A549 (cell line): Measurements from ENCODE around the gene TMEM179B. TPM values are rescaled to one million over a fixed set of nuclear protein-coding genes. Genes with fewer than 3 reads are reported as not detected.

Source experiments
- ATAC-seq, 2 experiments: fragments of 200-7000 bp in 1 of 2; fragments of >200 bp in 1 of 2; cut with Nextera tagmentation in 1 of 2; cut with Tn5 transposase in 1 of 2; 3 replicates each; pipeline versions ENCODE4 v1.8.0 to v1.9.1; 2018 to 2020; ENCODE audit warnings: mild to moderate bottlenecking in 1 of 2, moderate library complexity in 1 of 2
- CTCF ChIA-PET: fragments of 300-600 bp; sonication (Branson Sonifier 250); formaldehyde crosslinking; extraction: SDS; loops from one replicate; lab custom pipeline; 2021; ENCODE audit warnings: antibody characterized with exemption, inconsistent platforms; lab: Yijun Ruan, JAX
- POLR2A ChIA-PET: fragments of 350-600 bp; formaldehyde crosslinking; extraction: SDS; loops from one replicate; lab custom pipeline; 2021; ENCODE audit warnings: antibody characterized with exemption, inconsistent platforms; lab: Yijun Ruan, JAX
- DNase-seq, 2 experiments: peaks; one replicate each; pipeline versions ENCODE4 v3.0.0 to v3.0.0-alpha.2; 2011 to 2016; ENCODE audit warnings: low read depth in 1 of 2, low spot score in 1 of 2
- FAIRE-seq: peaks from 2 replicates; lab custom pipeline; 2011; peaks lifted over from hg19 to GRCh38; lab: Jason Lieb, UNC
- H3K27ac ChIP-seq, 2 experiments: fragments of >200 bp; sonication (Bioruptor Twin); formaldehyde crosslinking; 3 replicates each; pipeline ENCODE4 v1.5.1; 2016 to 2017
- H3K4me1 ChIP-seq: fragments of >200 bp; sonication (Bioruptor Twin); formaldehyde crosslinking; 3 replicates; pipeline ENCODE4 v1.6.1; 2016
- H3K4me2 ChIP-seq: fragments of >200 bp; sonication (Bioruptor Twin); formaldehyde crosslinking; 3 replicates; pipeline ENCODE4 v1.6.1; 2016
- H3K4me3 ChIP-seq: fragments of >200 bp; sonication (Bioruptor Twin); formaldehyde crosslinking; 3 replicates; pipeline ENCODE4 v1.5.1; 2016
- H3K9me3 ChIP-seq: fragments of >200 bp; sonication (Bioruptor Twin); formaldehyde crosslinking; 3 replicates; pipeline ENCODE4 v1.6.1; 2016
- BHLHE40 ChIP-seq: IDR thresholded peaks from 2 replicates; pipeline ENCODE4 v1.6.1; 2012; ENCODE audit warnings: low read depth, low read length, inconsistent platforms
- CEBPB ChIP-seq, 2 experiments: fragments of >200 bp in 1 of 2; sonication (Bioruptor Twin) in 1 of 2; formaldehyde crosslinking in 1 of 2; IDR thresholded peaks; 2 replicates each; pipeline ENCODE4 v1.6.1; 2012 to 2016
- CHD2 ChIP-seq: fragments of 150-350 bp; IDR thresholded peaks from 2 replicates; pipeline ENCODE4 v1.6.1; 2014; ENCODE audit warnings: low read length; ENCODE audit not compliant: partially characterized antibody
- EHMT2 ChIP-seq: fragments of 200-600 bp; sonication (generic); IDR thresholded peaks from 2 replicates; pipeline ENCODE4 v1.6.1; 2016; ENCODE audit warnings: antibody characterized with exemption, low read depth, mild to moderate bottlenecking, moderate library complexity
- ESRRA ChIP-seq: fragments of 150-350 bp; IDR thresholded peaks from 2 replicates; pipeline ENCODE4 v1.6.1; 2014; ENCODE audit warnings: mild to moderate bottlenecking, low read length, borderline replicate concordance
- FOSB ChIP-seq: fragments of 250-450 bp; sonication (Bioruptor Pico); IDR thresholded peaks from 2 replicates; pipeline ENCODE4 v1.5.0; 2020; ENCODE audit warnings: mild to moderate bottlenecking, moderate library complexity
- FOSL2 ChIP-seq, 2 experiments: fragments of 450-650 bp in 1 of 2; fragments of >200 bp in 1 of 2; sonication (Bioruptor Twin) in 1 of 2; formaldehyde crosslinking; IDR thresholded peaks; 2 replicates each; pipeline versions ENCODE4 v1.5.0 to v1.6.1; 2016 to 2020; ENCODE audit warnings: mild to moderate bottlenecking in 1 of 2, moderate library complexity in 1 of 2
- GATA3 ChIP-seq: IDR thresholded peaks from 2 replicates; pipeline ENCODE4 v1.6.1; 2012; ENCODE audit warnings: borderline replicate concordance
- HDAC2 ChIP-seq: fragments of 200-600 bp; sonication (generic); IDR thresholded peaks from 2 replicates; pipeline ENCODE4 v1.6.1; 2016
- HOXA7 ChIP-seq: fragments of 250-450 bp; sonication (Bioruptor Pico); IDR thresholded peaks from 2 replicates; pipeline ENCODE4 v1.5.0; 2020; ENCODE audit warnings: mild to moderate bottlenecking, moderate library complexity
- JUN ChIP-seq, 2 experiments: fragments of >200 bp; sonication (Bioruptor Twin); formaldehyde crosslinking; IDR thresholded peaks; 2 replicates in 1 of 2; 3 replicates in 1 of 2; pipeline ENCODE4 v1.6.1; 2016 to 2017
- JUNB ChIP-seq: fragments of >200 bp; sonication (Bioruptor Twin); formaldehyde crosslinking; IDR thresholded peaks from 2 replicates; pipeline ENCODE4 v1.6.1; 2016
- KDM5A ChIP-seq: fragments of 200-600 bp; sonication (generic); IDR thresholded peaks from 2 replicates; pipeline ENCODE4 v1.6.1; 2016; ENCODE audit warnings: antibody characterized with exemption, mild to moderate bottlenecking
- MAFK ChIP-seq: fragments of 450-650 bp; IDR thresholded peaks from 2 replicates; pipeline ENCODE4 v1.6.1; 2014; ENCODE audit not compliant: partially characterized antibody
- MAZ ChIP-seq: fragments of 150-350 bp; IDR thresholded peaks from 2 replicates; pipeline ENCODE4 v1.6.1; 2014; ENCODE audit warnings: antibody characterized with exemption, low read depth, low read length, borderline replicate concordance
- MYC ChIP-seq: IDR thresholded peaks from 2 replicates; pipeline ENCODE4 v1.6.1; 2012; ENCODE audit warnings: mild to moderate bottlenecking, inconsistent platforms, low read length, improper control_type of control experiment, borderline replicate concordance
- PHF8 ChIP-seq: fragments of 200-600 bp; sonication (generic); IDR thresholded peaks from 2 replicates; pipeline ENCODE4 v1.6.1; 2016; ENCODE audit warnings: low read depth, mild to moderate bottlenecking, antibody characterized with exemption, moderate library complexity, borderline replicate concordance
- POLR2A ChIP-seq: IDR thresholded peaks from 2 replicates; pipeline ENCODE4 v1.6.1; 2012; ENCODE audit warnings: mild to moderate bottlenecking, low read length
- POLR2AphosphoS2 ChIP-seq: conservative IDR thresholded peaks from 2 replicates; pipeline ENCODE4 v1.6.1; 2012; ENCODE audit warnings: low read length, improper control_type of control experiment, inconsistent platforms
- RAD21 ChIP-seq, 2 experiments: fragments of >200 bp in 1 of 2; sonication (Bioruptor Twin) in 1 of 2; formaldehyde crosslinking in 1 of 2; IDR thresholded peaks in 1 of 2; conservative IDR thresholded peaks in 1 of 2; 2 replicates in 1 of 2; 3 replicates in 1 of 2; pipeline ENCODE4 v1.6.1; 2012 to 2018; ENCODE audit warnings: inconsistent platforms in 1 of 2
- RFX5 ChIP-seq: fragments of 450-650 bp; IDR thresholded peaks from 2 replicates; pipeline ENCODE4 v1.7.1; 2014; ENCODE audit warnings: antibody characterized with exemption, mild to moderate bottlenecking, moderate library complexity
- RNF2 ChIP-seq: fragments of 200-600 bp; sonication (generic); IDR thresholded peaks from 2 replicates; pipeline ENCODE4 v1.6.1; 2016; ENCODE audit warnings: low read depth, mild to moderate bottlenecking, antibody characterized with exemption, moderate library complexity, borderline replicate concordance
- TFCP2L1 ChIP-seq: fragments of 250-450 bp; sonication (Bioruptor Pico); IDR thresholded peaks from 2 replicates; pipeline ENCODE4 v1.5.0; 2021; ENCODE audit warnings: mild to moderate bottlenecking
- TP53 ChIP-seq: fragments of 250-450 bp; sonication (Bioruptor Pico); IDR thresholded peaks from 2 replicates; pipeline ENCODE4 v1.5.0; 2021; ENCODE audit warnings: mild to moderate bottlenecking, moderate library complexity
- ZFP36 ChIP-seq: fragments of 450-650 bp; IDR thresholded peaks from 2 replicates; pipeline ENCODE4 v1.6.1; 2014; ENCODE audit warnings: borderline replicate concordance; ENCODE audit not compliant: partially characterized antibody
- ZSCAN20 ChIP-seq: fragments of 250-450 bp; sonication (Bioruptor Pico); IDR thresholded peaks from 2 replicates; pipeline ENCODE4 v1.8.0; 2022; ENCODE audit warnings: mild to moderate bottlenecking, moderate library complexity
- WGBS: methylation state at CpG from one replicate; pipeline ENCODE4 v1.1.6; 2017; ENCODE audit errors: missing lambda C conversion rate; 5-methylcytosine and 5-hydroxymethylcytosine counted together
- polyA plus RNA-seq, 4 experiments: library from polyadenylated mRNA; depleted of rRNA in 3 of 4; stranded (reverse); fragments of >200 nt; fragmentation: RNase III in 1 of 4; extraction: RNeasy Plus Mini Kit Qiagen cat#74134 plus additional on column Dnase treatment in 1 of 4; gene quantifications; 2 replicates in 3 of 4; 3 replicates in 1 of 4; pipeline ENCODE4 v1.2.3, GENCODE V29; 2011 to 2017
- TF ChIP-seq, protein P1 (sequence below): fragments of 250-450 bp; sonication (Bioruptor Pico); IDR thresholded peaks from 2 replicates; pipeline ENCODE4 v1.5.0; 2020; ENCODE audit warnings: low read depth, mild to moderate bottlenecking, moderate library complexity
- TF ChIP-seq, protein P2 (sequence below): fragments of >200 bp; sonication (Bioruptor Twin); formaldehyde crosslinking; IDR thresholded peaks from 3 replicates; pipeline ENCODE4 v1.6.1; 2016
- TF ChIP-seq, protein P3 (sequence below): IDR thresholded peaks from 2 replicates; pipeline ENCODE4 v1.6.1; 2012
- TF ChIP-seq, protein P4 (sequence below): fragments of >200 bp; sonication (Bioruptor Twin); formaldehyde crosslinking; IDR thresholded peaks from 3 replicates; pipeline ENCODE4 v1.5.1; 2016
- TF ChIP-seq, protein P5 (sequence below): IDR thresholded peaks from 2 replicates; pipeline ENCODE4 v1.6.1; 2012

The TMEM179B gene
- polyA plus RNA-seq, 2 of the 4 experiments (the other 2 are of a cell fraction) = 62.8 to 64.7 TPM

DNA sequence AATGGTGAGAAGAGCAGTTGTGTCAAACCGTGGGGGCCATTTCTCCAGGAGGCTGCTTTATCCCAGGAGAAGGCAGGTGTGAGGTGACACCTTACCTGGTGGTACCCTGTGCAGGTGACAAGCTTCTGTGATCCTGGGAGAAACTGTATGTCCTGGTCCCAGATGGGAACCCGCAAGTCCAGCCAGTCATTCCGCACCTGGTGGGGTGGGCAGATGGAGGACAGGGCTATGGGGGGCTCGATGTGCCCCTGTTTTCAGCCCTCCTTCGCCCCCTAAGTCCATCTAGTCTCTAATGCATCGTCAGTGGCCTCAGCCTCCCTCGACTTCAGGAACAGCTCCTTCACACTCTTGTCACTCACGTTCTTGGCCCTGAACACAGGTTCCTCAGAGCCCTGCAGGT, 48.1 kb downstream of the TMEM179B start:
- no peak for ATAC-seq
- no peak overlapping the region for H3K27ac ChIP-seq
- TF ChIP-seq TP53 (CRISPR knock-in tag) (no peak), CEBPB (IDR thresholded peaks at IDR 0.05) (no peak), RFX5 (no peak)
- TF ChIP-seq, all 56 proteins: peak for 0
- 84% methylated on average over 8 of the region's 8 CpGs for WGBS
- peaks cover 25% of the 10 kb centered on the region for H3K4me1 ChIP-seq
- DNase-seq (no peak), FAIRE-seq (no peak)
- no peaks in the 10 kb centered on the region for H3K9me3 ChIP-seq
- no peak overlapping the region for H3K4me3 ChIP-seq
- ChIA-PET CTCF (interaction anchor here (0.6 to 2.0 kb wide), 4 partner anchors 20 to 225 kb away, joined by 3 to 8 read pairs (median 4); partner anchors contain the start of gene TMEM179B), POLR2A (no interaction called here)
- no peak overlapping the region for H3K4me2 ChIP-seq

DNA sequence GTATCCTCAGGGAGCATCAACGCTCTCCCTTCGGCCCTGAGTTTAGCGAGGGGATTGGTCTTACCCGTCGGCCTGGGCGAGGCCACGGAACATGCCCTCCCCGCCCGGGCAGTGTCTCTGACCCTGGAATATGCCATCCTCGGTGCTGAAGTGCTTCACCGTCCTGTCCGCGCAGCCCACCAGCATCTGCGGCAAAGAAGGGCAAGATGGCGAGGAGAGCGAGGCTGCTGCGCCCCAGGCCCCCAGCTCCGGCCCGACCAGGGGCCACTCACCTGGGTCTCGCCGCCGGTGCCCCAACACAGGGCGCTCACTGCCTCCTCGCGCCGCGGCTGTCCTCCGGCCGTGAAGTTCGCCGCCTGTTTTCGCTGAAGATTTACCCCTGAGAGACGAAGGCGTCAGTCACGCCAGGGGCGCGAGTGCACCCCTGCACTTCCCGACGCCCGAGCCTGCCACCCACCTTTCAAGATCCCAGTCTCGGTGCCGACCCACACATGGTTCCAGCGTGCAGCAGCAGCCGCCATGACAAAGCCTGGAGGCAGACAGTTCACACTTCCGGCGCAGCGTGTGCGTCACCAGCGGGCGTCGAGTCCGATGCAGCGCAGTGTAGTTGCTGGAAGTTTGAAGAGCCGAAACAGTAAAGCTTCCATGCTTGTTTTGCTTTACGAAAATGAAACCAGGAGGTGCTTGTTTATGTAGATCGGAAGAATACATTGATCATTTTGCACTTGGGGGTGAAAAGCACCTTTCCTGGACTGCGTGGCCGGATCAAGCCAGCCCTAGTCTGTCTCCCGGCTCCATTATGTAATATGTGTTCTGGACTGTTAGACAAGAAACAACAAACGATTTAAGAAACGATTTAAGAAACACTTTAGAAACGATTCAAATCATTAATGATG, 52.1 kb downstream of the TMEM179B start, which contains the start of gene WDR74:
WDR74 (minus strand) TSS at position 541 of the 896 bp plus-strand sequence; CDS start at position 521, 20 bp downstream.
- Histone ChIP-seq H3K4me1 (peaks cover 16% of the 10 kb centered on the region), H3K9me3 (no peaks in the 10 kb centered on the region), H3K4me3 (peak within 1 kb of the TSS; percentile 89), H3K4me2 (peak within 1 kb of the TSS; percentile 70), H3K27ac (peak within 1 kb of the TSS; percentile 94 to 99)
- ChIA-PET POLR2A (interaction anchor here (0.6 to 3.4 kb wide), 13 partner anchors 7 to 1432 kb away, joined by 3 to 159 read pairs (median 20); partner anchors contain the start of genes HNRNPUL2, SLC3A2, STX5 and TEX54), CTCF (interaction anchor here (0.9 kb wide), 1 partner anchor 53 kb away, joined by 7 read pairs; no protein-coding TSS in a partner anchor)
- DNase-seq (peak; percentile 84 to 94), ATAC-seq (peak; percentile 66 to 67), FAIRE-seq (no peak)
- WGBS = under 1% methylated on average over 32 of the region's 62 CpGs
- TF ChIP-seq MYC (peak; percentile 98), ZSCAN20 (CRISPR knock-in tag) (no peak), ZFP36 (no peak), HOXA7 (CRISPR knock-in tag) (0 out of 2 replicates have a peak, but pooled peaks have one; percentile 9), POLR2A (peak; percentile 97), GATA3 (0 out of 2 replicates have a peak, but pooled peaks have one; percentile 12), FOSB (0 out of 2 replicates have a peak, but pooled peaks have one; percentile 16), JUN (IDR thresholded peaks at IDR 0.05) (peak; percentile 59 to 87; a peak in 4 of 5 replicates), RNF2 (no peak), FOSL2 (IDR thresholded peaks at IDR 0.05) (no peak), FOSL2 (CRISPR knock-in tag; IDR thresholded peaks at IDR 0.05) (peak; percentile 52), KDM5A (peak; percentile 98), MAZ (no peak), TP53 (CRISPR knock-in tag) (no peak; the same call in none of the 2 replicates), ESRRA (no peak), EHMT2 (no peak), POLR2AphosphoS2 (no peak), MAFK (no peak), BHLHE40 (no peak), RAD21 (conservative IDR thresholded peaks at IDR 0.05 in 1 of 2, IDR thresholded peaks at IDR 0.05 in 1 of 2) (no peak), HDAC2 (peak; percentile 92), TFCP2L1 (CRISPR knock-in tag) (peak; percentile 74; the same call in 1 of the 2 replicates), CHD2 (no peak), PHF8 (peak; percentile 69; the same call in 1 of the 2 replicates), JUNB (no peak)
- TF ChIP-seq, protein P1, sequence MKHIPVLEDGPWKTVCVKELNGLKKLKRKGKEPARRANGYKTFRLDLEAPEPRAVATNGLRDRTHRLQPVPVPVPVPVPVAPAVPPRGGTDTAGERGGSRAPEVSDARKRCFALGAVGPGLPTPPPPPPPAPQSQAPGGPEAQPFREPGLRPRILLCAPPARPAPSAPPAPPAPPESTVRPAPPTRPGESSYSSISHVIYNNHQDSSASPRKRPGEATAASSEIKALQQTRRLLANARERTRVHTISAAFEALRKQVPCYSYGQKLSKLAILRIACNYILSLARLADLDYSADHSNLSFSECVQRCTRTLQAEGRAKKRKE = 0 out of 2 replicates have a peak, but pooled peaks have one; percentile 18
- TF ChIP-seq, protein P2, sequence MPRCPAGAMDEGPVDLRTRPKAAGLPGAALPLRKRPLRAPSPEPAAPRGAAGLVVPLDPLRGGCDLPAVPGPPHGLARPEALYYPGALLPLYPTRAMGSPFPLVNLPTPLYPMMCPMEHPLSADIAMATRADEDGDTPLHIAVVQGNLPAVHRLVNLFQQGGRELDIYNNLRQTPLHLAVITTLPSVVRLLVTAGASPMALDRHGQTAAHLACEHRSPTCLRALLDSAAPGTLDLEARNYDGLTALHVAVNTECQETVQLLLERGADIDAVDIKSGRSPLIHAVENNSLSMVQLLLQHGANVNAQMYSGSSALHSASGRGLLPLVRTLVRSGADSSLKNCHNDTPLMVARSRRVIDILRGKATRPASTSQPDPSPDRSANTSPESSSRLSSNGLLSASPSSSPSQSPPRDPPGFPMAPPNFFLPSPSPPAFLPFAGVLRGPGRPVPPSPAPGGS = peak; percentile 67; the same call in 2 of the 3 replicates
- TF ChIP-seq, protein P3, sequence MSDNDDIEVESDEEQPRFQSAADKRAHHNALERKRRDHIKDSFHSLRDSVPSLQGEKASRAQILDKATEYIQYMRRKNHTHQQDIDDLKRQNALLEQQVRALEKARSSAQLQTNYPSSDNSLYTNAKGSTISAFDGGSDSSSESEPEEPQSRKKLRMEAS = peak; percentile 99
- TF ChIP-seq, protein P4, sequence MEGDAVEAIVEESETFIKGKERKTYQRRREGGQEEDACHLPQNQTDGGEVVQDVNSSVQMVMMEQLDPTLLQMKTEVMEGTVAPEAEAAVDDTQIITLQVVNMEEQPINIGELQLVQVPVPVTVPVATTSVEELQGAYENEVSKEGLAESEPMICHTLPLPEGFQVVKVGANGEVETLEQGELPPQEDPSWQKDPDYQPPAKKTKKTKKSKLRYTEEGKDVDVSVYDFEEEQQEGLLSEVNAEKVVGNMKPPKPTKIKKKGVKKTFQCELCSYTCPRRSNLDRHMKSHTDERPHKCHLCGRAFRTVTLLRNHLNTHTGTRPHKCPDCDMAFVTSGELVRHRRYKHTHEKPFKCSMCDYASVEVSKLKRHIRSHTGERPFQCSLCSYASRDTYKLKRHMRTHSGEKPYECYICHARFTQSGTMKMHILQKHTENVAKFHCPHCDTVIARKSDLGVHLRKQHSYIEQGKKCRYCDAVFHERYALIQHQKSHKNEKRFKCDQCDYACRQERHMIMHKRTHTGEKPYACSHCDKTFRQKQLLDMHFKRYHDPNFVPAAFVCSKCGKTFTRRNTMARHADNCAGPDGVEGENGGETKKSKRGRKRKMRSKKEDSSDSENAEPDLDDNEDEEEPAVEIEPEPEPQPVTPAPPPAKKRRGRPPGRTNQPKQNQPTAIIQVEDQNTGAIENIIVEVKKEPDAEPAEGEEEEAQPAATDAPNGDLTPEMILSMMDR = no peak
- TF ChIP-seq, protein P5, sequence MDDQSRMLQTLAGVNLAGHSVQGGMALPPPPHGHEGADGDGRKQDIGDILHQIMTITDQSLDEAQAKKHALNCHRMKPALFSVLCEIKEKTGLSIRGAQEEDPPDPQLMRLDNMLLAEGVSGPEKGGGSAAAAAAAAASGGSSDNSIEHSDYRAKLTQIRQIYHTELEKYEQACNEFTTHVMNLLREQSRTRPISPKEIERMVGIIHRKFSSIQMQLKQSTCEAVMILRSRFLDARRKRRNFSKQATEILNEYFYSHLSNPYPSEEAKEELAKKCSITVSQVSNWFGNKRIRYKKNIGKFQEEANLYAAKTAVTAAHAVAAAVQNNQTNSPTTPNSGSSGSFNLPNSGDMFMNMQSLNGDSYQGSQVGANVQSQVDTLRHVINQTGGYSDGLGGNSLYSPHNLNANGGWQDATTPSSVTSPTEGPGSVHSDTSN = no peak
